ENCODE results near the gene TTLL7. TPM values are rescaled to one million over a fixed set of nuclear protein-coding genes. Genes with fewer than 3 reads are reported as not detected.

The TTLL7 gene
- total RNA-seq, 2 donors from 2014 or later: 3.4 to 3.7 TPM

GRCh38 chr1:83996191-83996590 is 2.7 kb downstream of the TTLL7 start:
- Histone ChIP-seq H3K36me3 (ENCODE audit: control insufficient read depth, insufficient read depth, low read length) (no peaks in the 10 kb centered on the region), H3K27me3 (ENCODE audit: control insufficient read depth, insufficient read depth, low read length, poor library complexity, severe bottlenecking) (peaks cover 47% of the 10 kb centered on the region), H3K4me1 (ENCODE audit: control insufficient read depth, insufficient read depth, low read length) (no peaks in the 10 kb centered on the region), H3K4me3 (ENCODE audit: low read length) (no peak overlapping the region), H3K9me3 (ENCODE audit: control insufficient read depth, low read length) (no peaks in the 10 kb centered on the region), H3K27ac (ENCODE audit: low read depth, low read length) (no peak overlapping the region), H3K9ac (ENCODE audit: extremely low read depth, low read length, poor library complexity, severe bottlenecking) (no peak overlapping the region)
- WGBS, 2 experiments (ENCODE audit: insufficient coverage in 1 of 2, insufficient read length in 1 of 2): 96% methylated on average over 2 of the region's 2 CpGs; no CpG with 5 or more reads in 1 of the 2 experiments
- Mint-ChIP-seq H3K9me3 (no peaks in the 10 kb centered on the region), H3K4me3 (no peak overlapping the region), H3K27ac (no peak overlapping the region), H3K36me3 (ENCODE audit: low read depth) (no peaks in the 10 kb centered on the region), H3K4me1 (no peaks in the 10 kb centered on the region), H3K27me3 (ENCODE audit: insufficient read depth) (peaks cover 66% of the 10 kb centered on the region)
- TF ChIP-seq CTCF (conservative IDR thresholded peaks at IDR 0.05): no peak
- DNase-seq: no peak

GRCh38 chr1:83995649-83996048 is 3.3 kb downstream of the TTLL7 start:
- Histone ChIP-seq H3K9me3 (ENCODE audit: control insufficient read depth, low read length) (no peaks in the 10 kb centered on the region), H3K27ac (ENCODE audit: low read depth, low read length) (no peak overlapping the region), H3K4me1 (ENCODE audit: control insufficient read depth, insufficient read depth, low read length) (no peaks in the 10 kb centered on the region), H3K36me3 (ENCODE audit: control insufficient read depth, insufficient read depth, low read length) (no peaks in the 10 kb centered on the region), H3K9ac (ENCODE audit: extremely low read depth, low read length, poor library complexity, severe bottlenecking) (no peak overlapping the region), H3K4me3 (ENCODE audit: low read length) (no peak overlapping the region), H3K27me3 (ENCODE audit: control insufficient read depth, insufficient read depth, low read length, poor library complexity, severe bottlenecking) (peaks cover 42% of the 10 kb centered on the region)
- no peak overlapping the region for H3K27ac Mint-ChIP-seq
- 100% methylated on average over 1 of the region's 1 CpG; no CpG with 5 or more reads in 1 of the 2 experiments for WGBS, 2 experiments (ENCODE audit: insufficient coverage in 1 of 2, insufficient read length in 1 of 2)
- no peak for TF ChIP-seq CTCF (conservative IDR thresholded peaks at IDR 0.05)
- H3K4me3 Mint-ChIP-seq: no peak overlapping the region
- DNase-seq: no peak
- H3K27me3 Mint-ChIP-seq (ENCODE audit: insufficient read depth): peaks cover 60% of the 10 kb centered on the region
- no peaks in the 10 kb centered on the region for H3K9me3 Mint-ChIP-seq
- no peaks in the 10 kb centered on the region for H3K4me1 Mint-ChIP-seq
- H3K36me3 Mint-ChIP-seq (ENCODE audit: low read depth): no peaks in the 10 kb centered on the region

GRCh38 chr1:83994111-83994510 is 4.8 kb downstream of the TTLL7 start:
- no peak overlapping the region for H3K27ac Mint-ChIP-seq
- Histone ChIP-seq H3K9me3 (ENCODE audit: control insufficient read depth, low read length) (no peaks in the 10 kb centered on the region), H3K27ac (ENCODE audit: low read depth, low read length) (no peak overlapping the region), H3K4me1 (ENCODE audit: control insufficient read depth, insufficient read depth, low read length) (no peaks in the 10 kb centered on the region), H3K36me3 (ENCODE audit: control insufficient read depth, insufficient read depth, low read length) (no peaks in the 10 kb centered on the region), H3K9ac (ENCODE audit: extremely low read depth, low read length, poor library complexity, severe bottlenecking) (no peak overlapping the region), H3K4me3 (ENCODE audit: low read length) (no peak overlapping the region), H3K27me3 (ENCODE audit: control insufficient read depth, insufficient read depth, low read length, poor library complexity, severe bottlenecking) (peaks cover 28% of the 10 kb centered on the region)
- WGBS, 2 experiments (ENCODE audit: insufficient coverage in 1 of 2, insufficient read length in 1 of 2): 75 to 100% methylated on average over 1 of the region's 1 CpG
- no peaks in the 10 kb centered on the region for H3K4me1 Mint-ChIP-seq
- peaks cover 45% of the 10 kb centered on the region for H3K27me3 Mint-ChIP-seq (ENCODE audit: insufficient read depth)
- H3K9me3 Mint-ChIP-seq: no peaks in the 10 kb centered on the region
- TF ChIP-seq CTCF (conservative IDR thresholded peaks at IDR 0.05): no peak
- DNase-seq: no peak
- H3K36me3 Mint-ChIP-seq (ENCODE audit: low read depth): no peaks in the 10 kb centered on the region
- H3K4me3 Mint-ChIP-seq: no peak overlapping the region

All from endodermal cell (in vitro differentiated cells).